Measurements from ENCODE around the gene NDUFA12.

DNA sequence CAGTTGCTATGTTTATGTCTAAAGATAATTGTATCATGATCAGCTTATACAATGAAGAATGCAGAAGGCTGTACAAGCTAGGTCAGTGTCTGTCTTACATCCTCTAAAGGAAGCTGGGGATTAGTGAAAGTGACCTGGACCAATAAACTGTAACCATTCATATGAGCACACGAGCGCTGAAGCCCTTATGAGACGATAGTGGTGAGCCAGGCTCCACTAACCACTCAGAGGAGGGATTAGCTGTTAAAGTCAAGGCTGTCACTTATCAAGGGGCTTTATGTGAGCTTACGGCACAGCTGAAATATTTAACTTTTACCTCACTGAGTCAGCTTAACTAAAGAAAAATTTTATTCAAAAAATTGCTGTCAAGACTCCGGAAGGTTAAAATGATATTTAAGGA, 30.3 kb downstream of the NDUFA12 start:
- TF ChIP-seq CTCF (IDR thresholded peaks at IDR 0.05) (no peak), POLR2A (IDR thresholded peaks at IDR 0.05) (no peak)

Data from adrenal gland (tissue), 5 donors.